GM12878 (cell line): ENCODE results near the gene TM7SF2. TPM values are rescaled to one million over a fixed set of nuclear protein-coding genes. Genes with fewer than 3 reads are reported as not detected.

ENCODE experiments used
- BRCA1 ChIP-seq: IDR thresholded peaks from 2 replicates; pipeline ENCODE4 v1.6.1; 2011; ENCODE audit warnings: low read depth, low read length, improper control_type of control experiment
- CBFB ChIP-seq: IDR thresholded peaks from 2 replicates; pipeline ENCODE4 v1.6.1; 2016; ENCODE audit warnings: antibody characterized with exemption, low read depth
- CBX5 ChIP-seq: sonication (generic); IDR thresholded peaks from 2 replicates; pipeline ENCODE4 v1.6.1; 2016; ENCODE audit warnings: low read depth, moderate library complexity, mild to moderate bottlenecking, inconsistent platforms
- ETV6 ChIP-seq, 2 experiments: fragments of 450-650 bp in 1 of 2; IDR thresholded peaks in 1 of 2; conservative IDR thresholded peaks in 1 of 2; 2 replicates each; pipeline ENCODE4 v1.6.1; 2014; ENCODE audit warnings: antibody characterized with exemption in 1 of 2, borderline replicate concordance in 1 of 2, low read depth in 1 of 2, mild to moderate bottlenecking in 1 of 2, moderate library complexity in 1 of 2
- NRF1 ChIP-seq: conservative IDR thresholded peaks from 2 replicates; pipeline ENCODE4 v1.6.1; 2011; ENCODE audit warnings: mild to moderate bottlenecking, low read depth, low read length, improper control_type of control experiment
- RB1 ChIP-seq: fragments of 450-650 bp; formaldehyde crosslinking; IDR thresholded peaks from 2 replicates; pipeline ENCODE4 v1.6.1; 2017; ENCODE audit warnings: mild to moderate bottlenecking, borderline replicate concordance
- SKIL ChIP-seq: fragments of 450-650 bp; IDR thresholded peaks from 2 replicates; pipeline ENCODE4 v1.6.1; 2017; ENCODE audit warnings: mild to moderate bottlenecking, low read depth, inconsistent platforms; ENCODE audit not compliant: poor library complexity, severe bottlenecking
- SREBF2 ChIP-seq: IDR thresholded peaks from 2 replicates; pipeline ENCODE4 v1.6.1; 2012; ENCODE audit warnings: mild to moderate bottlenecking, low read length
- STAT1 ChIP-seq: fragments of 450-650 bp; conservative IDR thresholded peaks from 2 replicates; pipeline ENCODE4 v1.6.1; 2014; ENCODE audit warnings: antibody characterized with exemption, mild to moderate bottlenecking
- SUZ12 ChIP-seq: fragments of 200-600 bp; sonication (generic); IDR thresholded peaks from one replicate; pipeline ENCODE4 v1.6.1; 2018; ENCODE audit warnings: antibody characterized with exemption, mild to moderate bottlenecking; ENCODE audit not compliant: unreplicated experiment
- TBL1XR1 ChIP-seq: IDR thresholded peaks from 2 replicates; pipeline ENCODE4 v1.6.1; 2012; ENCODE audit warnings: low read depth, low read length, improper control_type of control experiment
- YY1 ChIP-seq: IDR thresholded peaks from 2 replicates; pipeline ENCODE4 v1.6.1; 2011; ENCODE audit warnings: low read depth, mild to moderate bottlenecking, low read length
- polyA plus RNA-seq, 11 experiments: library from polyadenylated mRNA; depleted of rRNA in 4 of 11; unstranded in 6 of 11; stranded (reverse) in 5 of 11; fragments of >200 nt; fragmentation: Nextera tagmentation in 4 of 11; fragmentation: Illumina TruSeq in 1 of 11; extraction: Ambion mirVana in 4 of 11; extraction: Trizol in 1 of 11; gene quantifications; 1 replicate in 1 of 11; 2 replicates in 10 of 11; pipeline versions ENCODE4 v1.2.1 to v1.2.3, GENCODE V29; 2011 to 2016; ENCODE audit warnings: inconsistent platforms in 2 of 11, missing spikeins in 2 of 11, low read depth in 1 of 11
- total RNA-seq, 4 experiments: library from RNA; depleted of rRNA in 3 of 4; stranded (reverse); fragments of >200 nt in 3 of 4; fragmentation: Illumina TruSeq in 1 of 4; extraction: Trizol in 1 of 4; gene quantifications; 2 replicates each; pipeline versions ENCODE4 v1.2.1 to v1.2.3, GENCODE V29; 2013 to 2021
- TF ChIP-seq, protein P1 (sequence below): fragments of 450-650 bp; formaldehyde crosslinking; IDR thresholded peaks from 2 replicates; pipeline ENCODE4 v1.4.0; 2022; ENCODE audit warnings: mild to moderate bottlenecking, moderate library complexity
- TF ChIP-seq, protein P2 (sequence below): IDR thresholded peaks from 2 replicates; pipeline ENCODE4 v1.6.1; 2012; ENCODE audit warnings: improper control_type of control experiment, low read depth, low read length; ENCODE audit not compliant: insufficient replicate concordance
- TF ChIP-seq, protein P3 (sequence below): fragments of 450-650 bp; IDR thresholded peaks from 2 replicates; pipeline ENCODE4 v1.6.1; 2018; ENCODE audit warnings: mild to moderate bottlenecking, low read depth, moderate library complexity; ENCODE audit not compliant: partially characterized antibody

TM7SF2 gene
- total and polyA plus RNA-seq, 10 of the 15 experiments (the other 5 are each of a cell fraction or from before 2014, with no cell fraction given), result 0.52 to 57.7 (median 20.7) TPM

GRCh38 chr11:65121865-65122696, 10.4 kb downstream of the TM7SF2 start, which contains the start of the genes FAU and MRPL49 (continued):
- TF ChIP-seq SKIL (no peak), RB1 (no peak), STAT1 (0 out of 2 replicates have a peak, but pooled peaks have one; percentile 4), SUZ12 (no peak), ETV6 (conservative IDR thresholded peaks at IDR 0.05 in 1 of 2, IDR thresholded peaks at IDR 0.05 in 1 of 2; ENCODE audit: borderline replicate concordance in 1 of 2, low read depth in 1 of 2) (no peak), CBFB (no peak; the same call in 1 of the 2 replicates), TBL1XR1 (peak; percentile 70; the same call in 1 of the 2 replicates), BRCA1 (0 out of 2 replicates have a peak, but pooled peaks have one; percentile 37), NRF1 (peak; percentile 91), SREBF2 (no peak), CBX5 (no peak), YY1 (peak; percentile 96)
- TF ChIP-seq, protein P1, sequence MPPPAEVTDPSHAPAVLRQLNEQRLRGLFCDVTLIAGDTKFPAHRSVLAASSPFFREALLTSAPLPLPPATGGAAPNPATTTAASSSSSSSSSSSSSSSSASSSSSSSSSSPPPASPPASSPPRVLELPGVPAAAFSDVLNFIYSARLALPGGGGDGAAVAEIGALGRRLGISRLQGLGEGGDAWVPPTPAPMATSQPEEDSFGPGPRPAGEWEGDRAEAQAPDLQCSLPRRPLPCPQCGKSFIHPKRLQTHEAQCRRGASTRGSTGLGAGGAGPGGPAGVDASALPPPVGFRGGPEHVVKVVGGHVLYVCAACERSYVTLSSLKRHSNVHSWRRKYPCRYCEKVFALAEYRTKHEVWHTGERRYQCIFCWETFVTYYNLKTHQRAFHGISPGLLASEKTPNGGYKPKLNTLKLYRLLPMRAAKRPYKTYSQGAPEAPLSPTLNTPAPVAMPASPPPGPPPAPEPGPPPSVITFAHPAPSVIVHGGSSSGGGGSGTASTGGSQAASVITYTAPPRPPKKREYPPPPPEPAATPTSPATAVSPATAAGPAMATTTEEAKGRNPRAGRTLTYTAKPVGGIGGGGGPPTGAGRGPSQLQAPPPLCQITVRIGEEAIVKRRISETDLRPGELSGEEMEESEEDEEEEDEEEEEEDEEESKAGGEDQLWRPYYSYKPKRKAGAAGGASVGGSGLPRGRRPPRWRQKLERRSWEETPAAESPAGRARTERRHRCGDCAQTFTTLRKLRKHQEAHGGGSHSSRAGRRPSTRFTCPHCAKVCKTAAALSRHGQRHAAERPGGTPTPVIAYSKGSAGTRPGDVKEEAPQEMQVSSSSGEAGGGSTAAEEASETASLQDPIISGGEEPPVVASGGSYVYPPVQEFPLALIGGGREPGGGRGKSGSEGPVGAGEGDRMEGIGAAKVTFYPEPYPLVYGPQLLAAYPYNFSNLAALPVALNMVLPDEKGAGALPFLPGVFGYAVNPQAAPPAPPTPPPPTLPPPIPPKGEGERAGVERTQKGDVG (CRISPR knock-in tag), result no peak
- TF ChIP-seq, protein P2, sequence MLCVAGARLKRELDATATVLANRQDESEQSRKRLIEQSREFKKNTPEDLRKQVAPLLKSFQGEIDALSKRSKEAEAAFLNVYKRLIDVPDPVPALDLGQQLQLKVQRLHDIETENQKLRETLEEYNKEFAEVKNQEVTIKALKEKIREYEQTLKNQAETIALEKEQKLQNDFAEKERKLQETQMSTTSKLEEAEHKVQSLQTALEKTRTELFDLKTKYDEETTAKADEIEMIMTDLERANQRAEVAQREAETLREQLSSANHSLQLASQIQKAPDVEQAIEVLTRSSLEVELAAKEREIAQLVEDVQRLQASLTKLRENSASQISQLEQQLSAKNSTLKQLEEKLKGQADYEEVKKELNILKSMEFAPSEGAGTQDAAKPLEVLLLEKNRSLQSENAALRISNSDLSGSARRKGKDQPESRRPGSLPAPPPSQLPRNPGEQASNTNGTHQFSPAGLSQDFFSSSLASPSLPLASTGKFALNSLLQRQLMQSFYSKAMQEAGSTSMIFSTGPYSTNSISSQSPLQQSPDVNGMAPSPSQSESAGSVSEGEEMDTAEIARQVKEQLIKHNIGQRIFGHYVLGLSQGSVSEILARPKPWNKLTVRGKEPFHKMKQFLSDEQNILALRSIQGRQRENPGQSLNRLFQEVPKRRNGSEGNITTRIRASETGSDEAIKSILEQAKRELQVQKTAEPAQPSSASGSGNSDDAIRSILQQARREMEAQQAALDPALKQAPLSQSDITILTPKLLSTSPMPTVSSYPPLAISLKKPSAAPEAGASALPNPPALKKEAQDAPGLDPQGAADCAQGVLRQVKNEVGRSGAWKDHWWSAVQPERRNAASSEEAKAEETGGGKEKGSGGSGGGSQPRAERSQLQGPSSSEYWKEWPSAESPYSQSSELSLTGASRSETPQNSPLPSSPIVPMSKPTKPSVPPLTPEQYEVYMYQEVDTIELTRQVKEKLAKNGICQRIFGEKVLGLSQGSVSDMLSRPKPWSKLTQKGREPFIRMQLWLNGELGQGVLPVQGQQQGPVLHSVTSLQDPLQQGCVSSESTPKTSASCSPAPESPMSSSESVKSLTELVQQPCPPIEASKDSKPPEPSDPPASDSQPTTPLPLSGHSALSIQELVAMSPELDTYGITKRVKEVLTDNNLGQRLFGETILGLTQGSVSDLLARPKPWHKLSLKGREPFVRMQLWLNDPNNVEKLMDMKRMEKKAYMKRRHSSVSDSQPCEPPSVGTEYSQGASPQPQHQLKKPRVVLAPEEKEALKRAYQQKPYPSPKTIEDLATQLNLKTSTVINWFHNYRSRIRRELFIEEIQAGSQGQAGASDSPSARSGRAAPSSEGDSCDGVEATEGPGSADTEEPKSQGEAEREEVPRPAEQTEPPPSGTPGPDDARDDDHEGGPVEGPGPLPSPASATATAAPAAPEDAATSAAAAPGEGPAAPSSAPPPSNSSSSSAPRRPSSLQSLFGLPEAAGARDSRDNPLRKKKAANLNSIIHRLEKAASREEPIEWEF, result no peak
- TF ChIP-seq, protein P3, sequence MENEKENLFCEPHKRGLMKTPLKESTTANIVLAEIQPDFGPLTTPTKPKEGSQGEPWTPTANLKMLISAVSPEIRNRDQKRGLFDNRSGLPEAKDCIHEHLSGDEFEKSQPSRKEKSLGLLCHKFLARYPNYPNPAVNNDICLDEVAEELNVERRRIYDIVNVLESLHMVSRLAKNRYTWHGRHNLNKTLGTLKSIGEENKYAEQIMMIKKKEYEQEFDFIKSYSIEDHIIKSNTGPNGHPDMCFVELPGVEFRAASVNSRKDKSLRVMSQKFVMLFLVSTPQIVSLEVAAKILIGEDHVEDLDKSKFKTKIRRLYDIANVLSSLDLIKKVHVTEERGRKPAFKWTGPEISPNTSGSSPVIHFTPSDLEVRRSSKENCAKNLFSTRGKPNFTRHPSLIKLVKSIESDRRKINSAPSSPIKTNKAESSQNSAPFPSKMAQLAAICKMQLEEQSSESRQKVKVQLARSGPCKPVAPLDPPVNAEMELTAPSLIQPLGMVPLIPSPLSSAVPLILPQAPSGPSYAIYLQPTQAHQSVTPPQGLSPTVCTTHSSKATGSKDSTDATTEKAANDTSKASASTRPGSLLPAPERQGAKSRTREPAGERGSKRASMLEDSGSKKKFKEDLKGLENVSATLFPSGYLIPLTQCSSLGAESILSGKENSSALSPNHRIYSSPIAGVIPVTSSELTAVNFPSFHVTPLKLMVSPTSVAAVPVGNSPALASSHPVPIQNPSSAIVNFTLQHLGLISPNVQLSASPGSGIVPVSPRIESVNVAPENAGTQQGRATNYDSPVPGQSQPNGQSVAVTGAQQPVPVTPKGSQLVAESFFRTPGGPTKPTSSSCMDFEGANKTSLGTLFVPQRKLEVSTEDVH, result no peak
